Measurements from ENCODE around the gene LLCFC1. TPM values are rescaled to one million over a fixed set of nuclear protein-coding genes. Genes with fewer than 3 reads are reported as not detected.

LLCFC1 gene
- total and polyA plus RNA-seq, 2 of the 8 experiments (the other 6 are each of a cell fraction or from before 2014, with no cell fraction given) = not detected

- no peak for TF ChIP-seq ATF2 (IDR thresholded peaks at IDR 0.05; ENCODE audit: low read length)
- no peak for TF ChIP-seq CBX5 (IDR thresholded peaks at IDR 0.05; ENCODE audit: low read depth, low read length)
- TF ChIP-seq, protein P1, sequence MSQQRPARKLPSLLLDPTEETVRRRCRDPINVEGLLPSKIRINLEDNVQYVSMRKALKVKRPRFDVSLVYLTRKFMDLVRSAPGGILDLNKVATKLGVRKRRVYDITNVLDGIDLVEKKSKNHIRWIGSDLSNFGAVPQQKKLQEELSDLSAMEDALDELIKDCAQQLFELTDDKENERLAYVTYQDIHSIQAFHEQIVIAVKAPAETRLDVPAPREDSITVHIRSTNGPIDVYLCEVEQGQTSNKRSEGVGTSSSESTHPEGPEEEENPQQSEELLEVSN (IDR thresholded peaks at IDR 0.05) = no peak
- TF ChIP-seq RBBP5 (IDR thresholded peaks at IDR 0.05; ENCODE audit: borderline replicate concordance, low read depth, low read length) = no peak
- no peak for TF ChIP-seq CBX8 (IDR thresholded peaks at IDR 0.05; ENCODE audit: borderline replicate concordance, low read depth, low read length)
These were observed 2.3 kb downstream of the LLCFC1 start (continued) for GRCh38 chr7:142941541-142941940.
